ENCODE results near the gene NTMT1.

- TF ChIP-seq POLR2A (IDR thresholded peaks at IDR 0.05; ENCODE audit: low read length) (no peak), GATA1 (IDR thresholded peaks at IDR 0.05; ENCODE audit: low read depth, low read length) (no peak)
These were observed 24.8 kb upstream of the NTMT1 start for GRCh38 chr9:129601082-129601674.

Measured in erythroblast (primary cell).